Hindlimb muscle (tissue), 1 donor: Measurements from ENCODE around the gene MBP. TPM values are rescaled to one million over a fixed set of nuclear protein-coding genes. Genes with fewer than 3 reads are reported as not detected.
"Not testable (repeated sequence)": the region's sequence is repeated elsewhere in the genome, so short reads cannot be mapped to it uniquely, and the experiment has no call there.

Experiments used
- DNase-seq: peaks from one replicate; pipeline ENCODE4 v3.0.0-alpha.2; 2013
- polyA plus RNA-seq: library from polyadenylated mRNA; unstranded; fragments of 120-200 nt; gene quantifications from one replicate; pipeline ENCODE4 v1.2.1, GENCODE V29; 2013; ENCODE audit not compliant: insufficient read length

The MBP gene
- polyA plus RNA-seq, 1 donor, result 18.5 TPM

- not testable (repeated sequence) for DNase-seq
These were observed 111.1 kb downstream of the MBP start for GRCh38 chr18:77021478-77021877.

GRCh38 chr18:77021075-77021474, 111.5 kb downstream of the MBP start:
- DNase-seq, result no peak

GRCh38 chr18:77020561-77020960, 112.0 kb downstream of the MBP start:
- no peak for DNase-seq

- DNase-seq, result no peak
These were observed 112.9 kb downstream of the MBP start for GRCh38 chr18:77019641-77020040.

- not testable (repeated sequence) for DNase-seq
These were observed 113.9 kb downstream of the MBP start for GRCh38 chr18:77018650-77019049.

- no peak for DNase-seq
These were observed 115.2 kb downstream of the MBP start for GRCh38 chr18:77017355-77017754.

- DNase-seq, result no peak
These were observed 115.6 kb downstream of the MBP start for GRCh38 chr18:77016936-77017335.

GRCh38 chr18:77015771-77016710, 116.5 kb downstream of the MBP start:
- no peak for DNase-seq

GRCh38 chr18:77015169-77015568, 117.4 kb downstream of the MBP start:
- DNase-seq, result no peak

- no peak for DNase-seq
These were observed 118.0 kb downstream of the MBP start for GRCh38 chr18:77014538-77014937.

- no peak for DNase-seq
These were observed 118.6 kb downstream of the MBP start for GRCh38 chr18:77013811-77014521.

- no peak for DNase-seq
These were observed 119.6 kb downstream of the MBP start for GRCh38 chr18:77012806-77013541.

GRCh38 chr18:77012120-77012519, 120.5 kb downstream of the MBP start:
- DNase-seq, result no peak

GRCh38 chr18:77009675-77010074, 122.9 kb downstream of the MBP start:
- DNase-seq, result no peak

- no peak for DNase-seq
These were observed 123.8 kb downstream of the MBP start for GRCh38 chr18:77008576-77009315.

- DNase-seq, result no peak
These were observed 124.6 kb downstream of the MBP start for GRCh38 chr18:77008006-77008405.

- DNase-seq, result no peak
These were observed 125.3 kb downstream of the MBP start for GRCh38 chr18:77007251-77007650.

GRCh38 chr18:77006305-77007175, 126.0 kb downstream of the MBP start:
- no peak for DNase-seq

- DNase-seq, result no peak
These were observed 126.9 kb downstream of the MBP start for GRCh38 chr18:77005651-77006195.

GRCh38 chr18:77004555-77005380, 127.8 kb downstream of the MBP start:
- DNase-seq, result no peak
